T-cell (primary cell): ENCODE data around the gene UAP1L1. TPM values are rescaled to one million over a fixed set of nuclear protein-coding genes. Genes with fewer than 3 reads are reported as not detected.

Experiments used
- ATAC-seq, 4 experiments: fragments of 200-7000 bp in 3 of 4; fragments of 150-1000 bp in 1 of 4; cut with Tn5 transposase; replicated peaks in 1 of 4; 1 replicate in 3 of 4; 2 replicates in 1 of 4; pipeline ENCODE4 v1.10.0; 2021; ENCODE audit warnings: moderate library complexity in 3 of 4, mild to moderate bottlenecking in 2 of 4, moderate number of reproducible peaks in 1 of 4
- CTCF ChIA-PET, 2 donors: fragments of 300-600 bp; sonication (Branson Sonifier 250); formaldehyde crosslinking; loops; one replicate each; lab custom pipeline; 2022; ENCODE audit warnings: antibody characterized with exemption in 2 of 2; lab: Charles Lee
- POLR2A ChIA-PET, 2 donors: fragments of 300-600 bp; sonication (Branson Sonifier 250); formaldehyde crosslinking; loops; one replicate each; lab custom pipeline; 2022; ENCODE audit warnings: antibody characterized with exemption in 2 of 2; lab: Charles Lee
- DNase-seq, 35 experiments: peaks; one replicate each; pipeline versions ENCODE4 v3.0.0 to v3.0.0-alpha.2; 2013 to 2023
- H3K27ac ChIP-seq: one replicate; pipeline ENCODE4 v1.5.1; 2013; ENCODE audit warnings: low read length
- H3K27me3 ChIP-seq, 2 experiments: replicated peaks in 1 of 2; 1 replicate in 1 of 2; 2 replicates in 1 of 2; pipeline versions ENCODE4 v1.6.1 to v1.7.0; 2013; ENCODE audit warnings: low read length in 1 of 2, mixed read lengths in 1 of 2; ENCODE audit not compliant: control insufficient read depth in 2 of 2, insufficient read depth in 2 of 2; ENCODE audit errors: extremely low read depth in 1 of 2
- H3K36me3 ChIP-seq, 2 donors: 1 replicate in 1 of 2; 2 replicates in 1 of 2; pipeline versions ENCODE4 v1.6.1 to v1.7.0; 2013; ENCODE audit warnings: low read length in 1 of 2; ENCODE audit not compliant: control insufficient read depth in 2 of 2, insufficient read depth in 1 of 2; ENCODE audit errors: extremely low read depth in 1 of 2
- H3K4me1 ChIP-seq, 2 experiments: 1 replicate in 1 of 2; 2 replicates in 1 of 2; pipeline versions ENCODE4 v1.6.1 to v1.7.0; 2013; ENCODE audit warnings: low read length in 2 of 2, mixed read lengths in 1 of 2; ENCODE audit not compliant: insufficient read depth in 2 of 2, control insufficient read depth in 1 of 2; ENCODE audit errors: extremely low read depth in 1 of 2
- H3K4me3 ChIP-seq, 2 donors: 1 replicate in 1 of 2; 2 replicates in 1 of 2; pipeline versions ENCODE4 v1.5.1 to v1.7.0; 2013; ENCODE audit warnings: mild to moderate bottlenecking in 2 of 2, low read length in 1 of 2, moderate library complexity in 1 of 2; ENCODE audit not compliant: control insufficient read depth in 1 of 2; ENCODE audit errors: extremely low read depth in 1 of 2
- H3K9me3 ChIP-seq: 2 replicates; pipeline ENCODE4 v1.7.0; 2013
- H3K27ac Mint-ChIP-seq, 2 donors: one replicate each; pipeline ENCODE4 v1.8.0; 2020 to 2021; ENCODE audit warnings: mild to moderate bottlenecking in 2 of 2, mixed read lengths in 2 of 2
- H3K27me3 Mint-ChIP-seq, 2 donors: one replicate each; pipeline ENCODE4 v1.8.0; 2021 to 2022; ENCODE audit warnings: mixed read lengths in 2 of 2
- H3K36me3 Mint-ChIP-seq: one replicate; pipeline ENCODE4 v1.8.0; 2021; ENCODE audit warnings: mixed read lengths
- H3K4me1 Mint-ChIP-seq, 3 donors: one replicate each; pipeline ENCODE4 v1.8.0; 2020 to 2022; ENCODE audit warnings: mixed read lengths in 3 of 3, mild to moderate bottlenecking in 1 of 3
- H3K4me3 Mint-ChIP-seq, 3 donors: one replicate each; pipeline ENCODE4 v1.8.0; 2020 to 2022; ENCODE audit warnings: mild to moderate bottlenecking in 3 of 3, mixed read lengths in 3 of 3, moderate library complexity in 3 of 3
- H3K9me3 Mint-ChIP-seq, 3 donors: one replicate each; pipeline ENCODE4 v1.8.0; 2020 to 2022; ENCODE audit warnings: mixed read lengths in 3 of 3
- whole genome bisulfite sequencing: methylation state at CpG from one replicate; pipeline ENCODE4 v1.1.5; 2013; ENCODE audit warnings: missing lambda C conversion rate; ENCODE audit not compliant: insufficient coverage; 5-methylcytosine and 5-hydroxymethylcytosine counted together
- total RNA-seq, 35 experiments: library from RNA in 6 of 35; stranded (reverse) in 6 of 35; fragments of 120-200 nt in 1 of 35; gene quantifications; one replicate each; pipeline versions ENCODE4 v1.2.1 to v1.2.4 and lab custom pipeline; 2013 to 2026

Gene UAP1L1
- total RNA-seq, 5 donors from 2014 or later (not counting 1 experiment from before 2014, with no cell fraction given), result 11.3 to 32.8 (median 19.3) TPM

DNA sequence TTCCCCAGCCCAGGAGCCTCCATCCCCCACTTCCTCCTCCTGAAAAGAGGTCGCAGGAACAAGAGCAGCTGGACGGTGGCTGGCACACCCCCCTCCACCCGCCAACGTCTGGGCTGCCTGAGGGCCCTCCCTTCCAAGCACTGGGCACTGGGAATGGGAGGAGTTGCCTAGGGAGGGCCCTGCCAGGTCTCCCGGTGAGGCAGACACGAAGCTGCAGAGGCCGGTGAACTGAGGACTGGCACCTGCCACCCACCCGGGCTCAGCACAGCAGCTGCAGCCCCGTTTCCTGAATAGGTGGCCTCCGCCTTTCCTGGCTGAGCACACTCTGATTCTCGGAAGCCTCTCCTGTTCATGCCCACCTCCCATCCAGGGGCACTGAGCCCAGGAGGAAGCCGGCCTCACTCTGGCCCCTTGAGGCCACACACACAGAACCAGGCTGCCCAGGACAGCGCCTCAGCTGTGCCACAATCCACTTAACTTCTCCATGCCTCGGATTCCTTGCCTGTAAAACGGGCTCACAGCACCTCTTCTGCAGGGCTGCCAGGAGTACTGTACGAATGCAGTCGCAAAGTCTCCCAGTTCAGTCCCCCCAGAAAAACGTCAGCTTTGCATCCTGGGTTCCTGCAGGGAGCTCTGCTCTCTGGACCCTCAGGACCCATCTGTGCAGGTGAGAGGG is 32.7 kb upstream of the UAP1L1 start:
- peaks cover 8 to 20% (median 20%) of the 10 kb centered on the region in 3 donors for H3K4me1 Mint-ChIP-seq
- H3K27me3 Mint-ChIP-seq, result peaks cover 3 to 41% of the 10 kb centered on the region in 2 donors
- Histone ChIP-seq H3K4me3 (peak overlapping the region; percentile 34 to 38), H3K4me1 (peaks cover 11 to 45% of the 10 kb centered on the region in 2 experiments), H3K27ac (no peak overlapping the region), H3K36me3 (no peaks in the 10 kb centered on the region), H3K27me3 (peaks cover 2 to 90% of the 10 kb centered on the region in 2 experiments), H3K9me3 (no peaks in the 10 kb centered on the region)
- peak overlapping the region; percentile 63 to 81 (median 76) for H3K4me3 Mint-ChIP-seq
- H3K27ac Mint-ChIP-seq, result peak overlapping the region; percentile 11 to 23
- no peaks in the 10 kb centered on the region for H3K36me3 Mint-ChIP-seq
- H3K9me3 Mint-ChIP-seq, result no peaks in the 10 kb centered on the region
- CTCF ChIA-PET, result interaction anchor here in 1 of 2 donors (1.6 to 1.8 kb wide), 2 partner anchors 9 to 15 kb away, joined by 4 read pairs; no protein-coding TSS in a partner anchor
- ATAC-seq (peak in 3 of 4 experiments; percentile 28 to 36 (median 36)), DNase-seq (no peak)
- WGBS, result 8% methylated on average over 13 of the region's 18 CpGs
- POLR2A ChIA-PET, result interaction anchor here in 1 of 2 donors (0.7 kb wide), 1 partner anchor 26 kb away, joined by 3 read pairs; no protein-coding TSS in a partner anchor

DNA sequence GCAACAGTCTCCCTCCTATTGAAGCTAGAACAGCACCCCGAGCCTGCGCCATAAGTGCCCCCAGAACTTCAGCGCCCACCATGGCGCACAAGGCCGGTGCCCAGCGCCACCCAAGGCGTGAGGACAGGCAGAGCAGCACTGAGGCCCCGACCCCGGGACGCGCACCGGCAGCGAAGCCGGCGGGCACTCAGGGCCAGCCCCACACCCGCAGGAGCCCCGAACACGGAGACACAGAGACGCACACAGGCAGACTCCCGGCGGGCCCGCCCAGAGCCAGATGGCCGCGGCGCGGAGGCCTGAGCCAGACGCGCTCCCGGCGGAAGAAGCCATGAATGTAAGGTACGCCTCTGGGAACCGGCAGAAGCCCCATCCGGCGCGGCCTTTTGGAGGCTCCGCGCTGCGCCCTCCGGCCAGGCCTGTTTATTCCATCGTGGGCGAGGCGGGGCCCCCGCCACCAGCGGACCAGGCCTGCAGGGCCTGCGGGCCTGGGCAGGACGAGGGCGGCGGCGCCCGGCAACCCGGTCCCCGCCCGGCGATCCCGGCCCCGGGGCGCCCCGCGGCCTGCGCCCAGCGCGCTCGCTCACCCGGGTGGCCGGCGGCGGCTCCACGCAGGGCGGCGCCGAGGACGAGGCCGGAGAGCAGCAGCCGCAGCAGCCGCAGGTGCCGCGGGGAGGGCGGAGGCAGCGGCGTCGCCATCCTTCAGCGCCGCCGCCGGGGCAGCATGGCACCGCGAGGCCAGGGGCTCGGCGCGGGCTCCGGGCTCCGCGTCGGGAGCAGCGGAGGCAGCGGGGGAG is 31.8 kb upstream of the UAP1L1 start:
- Histone ChIP-seq H3K36me3 (no peaks in the 10 kb centered on the region), H3K4me1 (peaks cover 11 to 48% of the 10 kb centered on the region in 2 experiments), H3K27me3 (peaks cover 2 to 91% of the 10 kb centered on the region in 2 experiments), H3K4me3 (peak overlapping the region; percentile 50 to 55), H3K9me3 (no peaks in the 10 kb centered on the region), H3K27ac (no peak overlapping the region)
- Mint-ChIP-seq H3K9me3 (no peaks in the 10 kb centered on the region), H3K36me3 (no peaks in the 10 kb centered on the region), H3K27me3 (peaks cover 6 to 47% of the 10 kb centered on the region in 2 donors), H3K4me1 (peaks cover 8 to 22% (median 20%) of the 10 kb centered on the region in 3 donors), H3K27ac (no peak overlapping the region), H3K4me3 (peak overlapping the region; percentile 63 to 81 (median 76))
- POLR2A ChIA-PET, result interaction anchor here in 1 of 2 donors (0.7 kb wide), 1 partner anchor 25 kb away, joined by 3 read pairs; no protein-coding TSS in a partner anchor
- DNase-seq (no peak), ATAC-seq (peak; percentile 11 to 28 (median 21))
- CTCF ChIA-PET, result interaction anchor here (0.6 to 1.8 kb wide), 4 partner anchors 10 to 248 kb away, joined by 3 to 7 read pairs (median 4); partner anchors contain the start of gene SAPCD2 (in 1 of the 2)
- WGBS, result 3% methylated on average over 94 of the region's 96 CpGs

DNA sequence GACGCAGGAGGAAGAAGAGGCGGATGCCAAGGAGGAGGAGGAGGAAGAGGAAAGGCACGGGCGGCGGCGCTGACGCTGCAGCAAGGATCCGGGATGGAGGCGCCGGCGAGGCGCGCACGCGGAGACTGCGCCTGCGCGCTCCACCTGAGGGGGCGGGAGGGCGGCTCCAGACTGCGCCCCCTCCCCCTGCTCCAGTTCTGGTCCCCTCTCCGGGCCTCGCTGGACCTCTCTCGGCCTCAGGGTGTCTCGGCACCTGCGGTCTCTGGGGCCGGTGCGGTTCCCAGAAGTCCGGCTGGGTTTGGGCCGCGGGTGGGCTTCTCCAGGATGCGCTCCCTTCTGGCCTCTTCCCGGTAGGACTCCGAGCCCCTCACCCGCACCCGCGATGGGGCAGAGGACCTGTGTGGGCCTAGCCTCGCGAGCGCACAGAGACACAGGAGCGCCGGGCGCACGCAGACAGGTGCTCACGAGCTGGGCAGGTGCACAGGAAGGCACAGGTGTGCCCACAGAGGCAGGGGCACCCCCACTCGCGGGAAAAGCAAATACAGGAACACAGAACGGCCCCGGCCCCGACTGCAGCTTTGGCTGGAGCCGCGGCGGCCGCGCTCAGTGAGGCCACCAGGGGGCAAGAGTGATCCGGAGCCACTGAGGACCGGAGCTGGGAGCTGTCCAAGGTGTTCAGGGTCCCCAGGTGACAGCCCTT is 31.1 kb upstream of the UAP1L1 start, which contains the start of gene NPDC1:
Gene NPDC1, minus strand, starts transcription at position 90 of the 700 bp plus-strand sequence. CDS start 188 bp downstream, outside the sequence.
- no peak within 1 kb of the TSS for H3K27ac ChIP-seq
- no peaks in the 10 kb centered on the region for H3K36me3 Mint-ChIP-seq
- ChIA-PET CTCF (interaction anchor here (0.6 to 1.4 kb wide), 20 partner anchors 11 to 248 kb away, joined by 3 to 9 read pairs (median 4); partner anchors contain the start of genes FUT7 (in 1 of the 2), RNF224 (in 1 of the 2), SAPCD2 (in 1 of the 2) and TUBB4B (in 1 of the 2)), POLR2A (interaction anchor here in 1 of 2 donors (0.6 kb wide), 1 partner anchor 319 kb away, joined by 5 read pairs; no protein-coding TSS in a partner anchor)
- H3K9me3 Mint-ChIP-seq, result no peaks in the 10 kb centered on the region
- H3K4me1 ChIP-seq, result peaks cover 11 to 48% of the 10 kb centered on the region in 2 experiments
- no peaks in the 10 kb centered on the region for H3K36me3 ChIP-seq
- H3K4me3 Mint-ChIP-seq, result peak within 1 kb of the TSS; percentile 63 to 81 (median 76)
- peak; percentile 46 to 87 (median 71) for DNase-seq
- H3K9me3 ChIP-seq, result no peaks in the 10 kb centered on the region
- peaks cover 6 to 54% of the 10 kb centered on the region in 2 donors for H3K27me3 Mint-ChIP-seq
- 1% methylated on average over 57 of the region's 57 CpGs for WGBS
- peaks cover 8 to 22% (median 20%) of the 10 kb centered on the region in 3 donors for H3K4me1 Mint-ChIP-seq
- peak within 1 kb of the TSS; percentile 50 to 55 for H3K4me3 ChIP-seq
- ATAC-seq, result peak; percentile 76 to 81 (median 78)
- peaks cover 2 to 91% of the 10 kb centered on the region in 2 experiments for H3K27me3 ChIP-seq
- no peak within 1 kb of the TSS for H3K27ac Mint-ChIP-seq

DNA sequence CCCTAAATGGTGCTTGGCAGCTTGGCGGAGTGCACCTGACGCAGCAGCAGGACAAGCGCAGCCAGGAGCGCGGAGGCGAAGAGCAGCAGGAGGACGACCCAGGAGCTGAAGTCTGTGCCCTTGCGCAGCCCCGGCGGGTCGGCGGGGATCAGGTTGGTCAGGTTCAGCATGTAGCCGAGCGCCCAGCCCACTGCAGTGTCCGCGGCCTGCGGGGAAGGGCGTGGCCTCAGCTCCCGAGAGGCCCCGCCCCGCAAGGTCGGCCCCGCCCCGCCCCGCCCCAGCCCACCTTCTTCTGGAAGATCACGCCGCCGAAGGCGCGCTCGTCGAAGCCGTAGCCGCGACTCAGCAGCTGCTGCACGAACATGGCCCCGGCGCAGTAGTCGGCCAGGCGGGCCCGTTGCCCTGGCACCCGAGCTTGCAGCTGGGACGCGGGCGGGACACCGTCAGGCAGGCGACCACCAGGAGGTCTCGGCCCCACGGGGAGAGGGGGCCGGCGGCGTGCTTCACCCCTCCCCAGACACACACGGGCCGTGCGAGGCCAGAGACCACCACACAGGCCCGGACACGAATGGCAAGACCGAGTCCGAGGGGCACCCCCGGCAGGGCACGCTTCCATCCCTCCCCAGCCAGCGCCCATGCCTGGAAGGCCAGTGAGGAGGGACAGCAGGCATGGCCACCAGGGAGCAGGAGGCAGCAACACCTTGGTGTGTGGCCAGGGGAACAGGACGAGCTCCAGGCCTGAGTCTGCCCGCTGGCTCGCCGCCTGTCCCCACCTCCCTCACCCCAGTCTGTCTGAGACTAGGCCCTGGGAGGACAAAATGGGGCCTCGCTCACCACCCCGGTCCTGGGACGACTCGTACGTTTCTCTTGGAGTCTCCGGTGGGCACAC is 28.4 kb upstream of the UAP1L1 start:
- 39% methylated on average over 57 of the region's 72 CpGs for WGBS
- Histone ChIP-seq H3K9me3 (no peaks in the 10 kb centered on the region), H3K27ac (no peak overlapping the region), H3K4me3 (no peak overlapping the region), H3K4me1 (peaks cover 11 to 55% of the 10 kb centered on the region in 2 experiments), H3K36me3 (no peaks in the 10 kb centered on the region), H3K27me3 (peaks cover 2 to 93% of the 10 kb centered on the region in 2 experiments)
- Mint-ChIP-seq H3K4me3 (no peak overlapping the region), H3K4me1 (peaks cover 8 to 20% (median 16%) of the 10 kb centered on the region in 3 donors), H3K27ac (no peak overlapping the region), H3K9me3 (no peaks in the 10 kb centered on the region), H3K27me3 (peaks cover 6 to 60% of the 10 kb centered on the region in 2 donors), H3K36me3 (no peaks in the 10 kb centered on the region)
- no peak for ATAC-seq
- ChIA-PET CTCF (interaction anchor here in 1 of 2 donors (1.0 kb wide), 1 partner anchor 17 kb away, joined by 5 read pairs; the partner anchor contains the start of gene FUT7), POLR2A (no interaction called here)
- no peak for DNase-seq
